ENCODE data around the gene INHBC. TPM values are rescaled to one million over a fixed set of nuclear protein-coding genes. Genes with fewer than 3 reads are reported as not detected.

INHBC gene
- total RNA-seq, 4 donors from 2014 or later, result 0.20 to 0.35 TPM; not detected in 2

DNA sequence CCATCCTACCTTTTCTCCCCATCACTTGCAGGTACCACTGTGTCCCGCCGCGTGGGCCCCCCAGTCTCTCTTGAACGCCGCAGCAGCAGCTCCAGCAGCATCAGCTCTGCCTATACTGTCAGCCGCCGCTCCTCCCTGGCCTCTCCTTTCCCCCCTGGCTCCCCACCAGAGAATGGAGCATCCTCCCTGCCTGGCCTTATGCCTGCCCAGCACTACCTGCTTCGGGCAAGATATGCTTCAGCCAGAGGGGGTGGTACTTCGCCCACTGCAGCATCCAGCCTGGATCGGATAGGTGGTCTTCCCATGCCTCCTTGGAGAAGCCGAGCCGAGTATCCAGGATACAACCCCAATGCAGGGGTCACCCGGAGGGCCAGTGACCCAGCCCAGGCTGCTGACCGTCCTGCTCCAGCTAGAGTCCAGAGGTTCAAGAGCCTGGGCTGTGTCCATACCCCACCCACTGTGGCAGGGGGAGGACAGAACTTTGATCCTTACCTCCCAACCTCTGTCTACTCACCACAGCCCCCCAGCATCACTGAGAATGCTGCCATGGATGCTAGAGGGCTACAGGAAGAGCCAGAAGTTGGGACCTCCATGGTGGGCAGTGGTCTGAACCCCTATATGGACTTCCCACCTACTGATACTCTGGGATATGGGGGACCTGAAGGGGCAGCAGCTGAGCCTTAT lies 35.8 kb downstream of the INHBC start:
- DNase-seq, result no peak
- in situ Hi-C loops (cut with MboI; ENCODE audit: low sequenced_read_pairs in 4 of 4), result no loop called here
- no peaks in the 10 kb centered on the region for H3K36me3 ChIP-seq
- no peak overlapping the region for H3K4me3 ChIP-seq
- H3K9me3 ChIP-seq, result no peaks in the 10 kb centered on the region
- H3K27ac ChIP-seq, result no peak overlapping the region
- no peak for ATAC-seq
- H3K4me1 ChIP-seq, result peaks cover 5% of the 10 kb centered on the region in 2 donors
- H3K27me3 ChIP-seq, result peaks cover 20 to 31% (median 29%) of the 10 kb centered on the region in 3 donors
- TF ChIP-seq POLR2A (IDR thresholded peaks at IDR 0.05) (no peak), CTCF (IDR thresholded peaks at IDR 0.05 in 4 of 5, conservative IDR thresholded peaks at IDR 0.05 in 1 of 5) (no peak)
- intact Hi-C loops (cut with DNase I; ENCODE audit: low total_unique reads), result no loop called here

- TF ChIP-seq POLR2A (IDR thresholded peaks at IDR 0.05) (no peak), CTCF (IDR thresholded peaks at IDR 0.05 in 4 of 5, conservative IDR thresholded peaks at IDR 0.05 in 1 of 5) (no peak)
- H3K4me3 ChIP-seq, result no peak overlapping the region
- intact Hi-C loops (cut with DNase I; ENCODE audit: low total_unique reads), result no loop called here
- no peak for ATAC-seq
- no peak for DNase-seq
- peaks cover 27 to 38% (median 36%) of the 10 kb centered on the region in 3 donors for H3K27me3 ChIP-seq
- no peaks in the 10 kb centered on the region for H3K9me3 ChIP-seq
- in situ Hi-C loops (cut with MboI; ENCODE audit: low sequenced_read_pairs in 4 of 4), result no loop called here
- peaks cover 10 to 12% of the 10 kb centered on the region in 2 donors for H3K4me1 ChIP-seq
- H3K36me3 ChIP-seq, result no peaks in the 10 kb centered on the region
- H3K27ac ChIP-seq, result no peak overlapping the region
Measured at GRCh38 chr12:57470970-57471656, 36.5 kb downstream of the INHBC start.

GRCh38 chr12:57471661-57472060 lies 37.1 kb downstream of the INHBC start:
- H3K27me3 ChIP-seq, result peaks cover 33 to 43% (median 41%) of the 10 kb centered on the region in 3 donors
- intact Hi-C loops (cut with DNase I; ENCODE audit: low total_unique reads) (no loop called here), in situ Hi-C loops (cut with MboI; ENCODE audit: low sequenced_read_pairs in 4 of 4) (no loop called here)
- DNase-seq (no peak), ATAC-seq (no peak)
- no peak overlapping the region for H3K27ac ChIP-seq
- peaks cover 12% of the 10 kb centered on the region in 2 donors for H3K4me1 ChIP-seq
- no peak overlapping the region for H3K4me3 ChIP-seq
- H3K36me3 ChIP-seq, result no peaks in the 10 kb centered on the region
- no peaks in the 10 kb centered on the region for H3K9me3 ChIP-seq
- TF ChIP-seq POLR2A (IDR thresholded peaks at IDR 0.05) (no peak), CTCF (IDR thresholded peaks at IDR 0.05 in 4 of 5, conservative IDR thresholded peaks at IDR 0.05 in 1 of 5) (no peak)

- no peak for ATAC-seq
- H3K27me3 ChIP-seq, result peaks cover 40 to 47% (median 45%) of the 10 kb centered on the region in 3 donors
- intact Hi-C loops (cut with DNase I; ENCODE audit: low total_unique reads) (no loop called here), in situ Hi-C loops (cut with MboI; ENCODE audit: low sequenced_read_pairs in 4 of 4) (no loop called here)
- no peak for DNase-seq
- peaks cover 12% of the 10 kb centered on the region in 2 donors for H3K4me1 ChIP-seq
- H3K36me3 ChIP-seq, result no peaks in the 10 kb centered on the region
- no peaks in the 10 kb centered on the region for H3K9me3 ChIP-seq
- H3K27ac ChIP-seq, result no peak overlapping the region
- H3K4me3 ChIP-seq, result no peak overlapping the region
- no peak for TF ChIP-seq POLR2A (IDR thresholded peaks at IDR 0.05)
- no peak for TF ChIP-seq CTCF (IDR thresholded peaks at IDR 0.05 in 4 of 5, conservative IDR thresholded peaks at IDR 0.05 in 1 of 5)
Measured at GRCh38 chr12:57472391-57472790, 37.8 kb downstream of the INHBC start.
